ENCODE results near the gene GPNMB. TPM values are rescaled to one million over a fixed set of nuclear protein-coding genes. Genes with fewer than 3 reads are reported as not detected.
A peak's percentile ranks its signal among the peaks of the same experiment; 100 is the strongest.

The GPNMB gene
- total RNA-seq, 1 experiment from 2014 or later: 1.2 TPM

- Histone ChIP-seq H3K27me3 (ENCODE audit: insufficient read depth, low read length) (no peaks in the 10 kb centered on the region), H4K5ac (ENCODE audit: insufficient read length, low read depth, low read length) (no peak overlapping the region), H3K9ac (ENCODE audit: extremely low read depth, insufficient read length, low read length) (no peak overlapping the region), H3K9me3 (ENCODE audit: control insufficient read depth, low read depth, low read length) (no peaks in the 10 kb centered on the region), H2AK5ac (ENCODE audit: insufficient read length, low read length) (no peak overlapping the region), H3K23me2 (ENCODE audit: insufficient read length, low read depth, low read length, poor library complexity, severe bottlenecking) (no peaks in the 10 kb centered on the region), H3K4ac (ENCODE audit: low read depth, low read length) (no peak overlapping the region), H2AFZ (ENCODE audit: low read length) (no peak overlapping the region), H3K18ac (ENCODE audit: insufficient read length, low read depth, low read length) (no peak overlapping the region), H2BK20ac (ENCODE audit: low read depth, low read length, poor library complexity, severe bottlenecking) (no peak overlapping the region), H3K79me2 (ENCODE audit: insufficient read depth, low read length) (no peaks in the 10 kb centered on the region), H2BK5ac (ENCODE audit: insufficient read length, low read length) (no peak overlapping the region), H3K27ac (ENCODE audit: insufficient read length, low read depth, low read length) (no peak overlapping the region), H3T11ph (ENCODE audit: low read length) (no peak overlapping the region), H2BK12ac (ENCODE audit: insufficient read length, low read depth, low read length) (no peak overlapping the region), H3K4me2 (ENCODE audit: insufficient read depth, insufficient read length, low read length) (no peak overlapping the region), H4K20me1 (ENCODE audit: control insufficient read depth, insufficient read depth, insufficient read length) (no peaks in the 10 kb centered on the region), H3K23ac (ENCODE audit: insufficient read length, low read depth, low read length) (no peak overlapping the region), H2BK120ac (ENCODE audit: low read depth, low read length, poor library complexity, severe bottlenecking) (no peak overlapping the region), H3K4me1 (ENCODE audit: insufficient read depth, low read length) (no peaks in the 10 kb centered on the region), H4K91ac (ENCODE audit: insufficient read length, low read depth, low read length) (no peak overlapping the region), H2BK15ac (ENCODE audit: low read depth, low read length) (no peak overlapping the region), H3K14ac (ENCODE audit: insufficient read depth, low read length) (no peak overlapping the region), H3K56ac (ENCODE audit: insufficient read length, low read depth, low read length) (no peak overlapping the region), H3K79me1 (ENCODE audit: insufficient read depth, low read depth, low read length, poor library complexity, severe bottlenecking) (no peaks in the 10 kb centered on the region), H4K8ac (replicated peaks; ENCODE audit: insufficient read length, low read depth, low read length) (no peak overlapping the region)
- H3K4me1 Mint-ChIP-seq: peaks cover 0 to 7% of the 10 kb centered on the region in 2 experiments; a peak in 1 of 4 replicates
- no peak overlapping the region for H3K4me3 Mint-ChIP-seq
- TF ChIP-seq CTCF (conservative IDR thresholded peaks at IDR 0.05): no peak
- H3K9me3 Mint-ChIP-seq: no peaks in the 10 kb centered on the region
- H3K36me3 Mint-ChIP-seq (ENCODE audit: insufficient read depth in 1 of 3, low read depth in 3 of 3): peaks cover 0 to 2% (median 2%) of the 10 kb centered on the region in 3 experiments; a peak in 2 of 7 replicates
- peak overlapping the region in 1 of 3 experiments; percentile 29; a peak in 1 of 7 replicates for H3K27ac Mint-ChIP-seq
- WGBS (ENCODE audit: extremely low coverage, insufficient read length, low lambda C conversion rate): no CpG with 5 or more reads among the region's 2 CpGs
- no peaks in the 10 kb centered on the region for H3K27me3 Mint-ChIP-seq (ENCODE audit: low read depth)
- no peak for DNase-seq
These were observed 36.1 kb upstream of the GPNMB start for GRCh38 chr7:23210506-23210905.
